Measurements from ENCODE around the gene GRAMD1B.

GRCh38 chr11:123597859-123598258 lies 167.8 kb downstream of the GRAMD1B start:
- TF ChIP-seq EZH2 (IDR thresholded peaks at IDR 0.05; ENCODE audit: borderline replicate concordance): no peak
- no peak for TF ChIP-seq CTCF (IDR thresholded peaks at IDR 0.05; ENCODE audit: poor library complexity)
- no peak for TF ChIP-seq EZH2phosphoT487 (IDR thresholded peaks at IDR 0.05; ENCODE audit: low read depth, severe bottlenecking, unreplicated experiment)
